HG03159 (cell line): ENCODE data around the gene PPM1L.

Experiments
- ATAC-seq: cut with Tn5 transposase; IDR thresholded peaks from one replicate; pipeline ENCODE4 v1.9.1; 2021; ENCODE audit warnings: mild to moderate bottlenecking, moderate library complexity; ENCODE audit not compliant: unreplicated experiment

Gene PPM1L

GRCh38 chr3:160804762-160805161, 48.7 kb downstream of the PPM1L start:
- ATAC-seq: no peak

- no peak for ATAC-seq
Observed at GRCh38 chr3:160806094-160806493, 50.1 kb downstream of the PPM1L start.

GRCh38 chr3:160806686-160807085, 50.7 kb downstream of the PPM1L start:
- ATAC-seq: no peak

- no peak for ATAC-seq
Observed at GRCh38 chr3:160808838-160809237, 52.8 kb downstream of the PPM1L start.

- ATAC-seq: no peak
Observed at GRCh38 chr3:160809453-160809852, 53.4 kb downstream of the PPM1L start.

- ATAC-seq: no peak
Observed at GRCh38 chr3:160810362-160811236, 54.6 kb downstream of the PPM1L start.

- ATAC-seq: no peak
Observed at GRCh38 chr3:160811237-160811548, 55.2 kb downstream of the PPM1L start.

GRCh38 chr3:160812304-160812703, 56.3 kb downstream of the PPM1L start:
- ATAC-seq: no peak

GRCh38 chr3:160815280-160815679, 59.2 kb downstream of the PPM1L start:
- ATAC-seq: no peak

GRCh38 chr3:160820022-160820421, 64.0 kb downstream of the PPM1L start:
- no peak for ATAC-seq

GRCh38 chr3:160820430-160820829, 64.4 kb downstream of the PPM1L start:
- no peak for ATAC-seq

- no peak for ATAC-seq
Observed at GRCh38 chr3:160822936-160823335, 66.9 kb downstream of the PPM1L start.

- no peak for ATAC-seq
Observed at GRCh38 chr3:160825311-160825800, 69.3 kb downstream of the PPM1L start.

GRCh38 chr3:160826408-160826807, 70.4 kb downstream of the PPM1L start:
- no peak for ATAC-seq

GRCh38 chr3:160826991-160827390, 71.0 kb downstream of the PPM1L start:
- ATAC-seq: no peak

- ATAC-seq: no peak
Observed at GRCh38 chr3:160827516-160827915, 71.5 kb downstream of the PPM1L start.

- no peak for ATAC-seq
Observed at GRCh38 chr3:160828880-160829279, 72.8 kb downstream of the PPM1L start.

GRCh38 chr3:160829486-160830009, 73.5 kb downstream of the PPM1L start:
- no peak for ATAC-seq

- no peak for ATAC-seq
Observed at GRCh38 chr3:160830796-160831195, 74.8 kb downstream of the PPM1L start.

- ATAC-seq: no peak
Observed at GRCh38 chr3:160831401-160831800, 75.4 kb downstream of the PPM1L start.

GRCh38 chr3:160837394-160837980, 81.5 kb downstream of the PPM1L start:
- ATAC-seq: no peak

- ATAC-seq: no peak
Observed at GRCh38 chr3:160840590-160840989, 84.6 kb downstream of the PPM1L start.
